HEK293 (cell line): ENCODE data around the gene ARHGAP35.
A peak's percentile ranks its signal among the peaks of the same experiment; 100 is the strongest.

ENCODE experiments used
- AEBP2 ChIP-seq: fragments of 450-650 bp; formaldehyde crosslinking; IDR thresholded peaks from 2 replicates; pipeline ENCODE4 v1.5.1; 2016; ENCODE audit warnings: missing biosample characterization, missing genetic modification characterization, borderline replicate concordance
- HOXD13 ChIP-seq: sonication (generic); formaldehyde crosslinking; IDR thresholded peaks from 2 replicates; pipeline ENCODE4 v1.8.0; 2022; ENCODE audit warnings: missing genetic modification reagents, borderline replicate concordance
- KLF7 ChIP-seq: fragments of 450-650 bp; formaldehyde crosslinking; IDR thresholded peaks from 2 replicates; pipeline ENCODE4 v1.5.1; 2016; ENCODE audit warnings: missing biosample characterization, missing genetic modification characterization, borderline replicate concordance
- RBAK ChIP-seq: fragments of 450-650 bp; formaldehyde crosslinking; IDR thresholded peaks from 2 replicates; pipeline ENCODE4 v1.5.1; 2016; ENCODE audit warnings: missing biosample characterization, missing genetic modification characterization
- SP7 ChIP-seq: fragments of 450-650 bp; formaldehyde crosslinking; IDR thresholded peaks from 2 replicates; pipeline ENCODE4 v1.5.1; 2016; ENCODE audit warnings: missing biosample characterization, missing genetic modification characterization
- TRIM28 ChIP-seq: IDR thresholded peaks from 2 replicates; pipeline ENCODE4 v1.6.1; 2011; ENCODE audit warnings: low read length, control low read depth, borderline replicate concordance
- TSHZ1 ChIP-seq: fragments of 450-650 bp; formaldehyde crosslinking; IDR thresholded peaks from 2 replicates; pipeline ENCODE4 v1.5.1; 2016; ENCODE audit warnings: missing biosample characterization, missing genetic modification characterization, borderline replicate concordance
- WT1 ChIP-seq: fragments of 450-650 bp; formaldehyde crosslinking; IDR thresholded peaks from 2 replicates; pipeline ENCODE4 v1.5.1; 2016; ENCODE audit warnings: missing biosample characterization, missing genetic modification characterization
- YY1 ChIP-seq: fragments of 450-650 bp; formaldehyde crosslinking; IDR thresholded peaks from 2 replicates; pipeline ENCODE4 v1.5.1; 2018; ENCODE audit warnings: missing biosample characterization, missing genetic modification characterization
- ZBTB26 ChIP-seq: fragments of 450-650 bp; formaldehyde crosslinking; optimal IDR thresholded peaks from 2 replicates; pipeline ENCODE3; 2016; ENCODE audit warnings: missing biosample characterization, mild to moderate bottlenecking, missing genetic modification characterization
- ZBTB8A ChIP-seq: fragments of 450-650 bp; formaldehyde crosslinking; IDR thresholded peaks from 2 replicates; pipeline ENCODE4 v1.5.1; 2016; ENCODE audit warnings: missing biosample characterization, missing genetic modification characterization
- ZEB2 ChIP-seq: fragments of 450-650 bp; formaldehyde crosslinking; IDR thresholded peaks from 2 replicates; pipeline ENCODE4 v1.5.1; 2016; ENCODE audit warnings: missing biosample characterization, missing genetic modification characterization
- ZNF133 ChIP-seq: fragments of 450-650 bp; formaldehyde crosslinking; IDR thresholded peaks from 2 replicates; pipeline ENCODE4 v1.5.1; 2016; ENCODE audit warnings: missing biosample characterization, missing genetic modification characterization
- ZNF148 ChIP-seq: fragments of 450-650 bp; formaldehyde crosslinking; IDR thresholded peaks from 2 replicates; pipeline ENCODE4 v1.5.0; 2017; ENCODE audit warnings: missing biosample characterization, missing genetic modification characterization, borderline replicate concordance
- ZNF184 ChIP-seq: fragments of 450-650 bp; IDR thresholded peaks from 2 replicates; pipeline ENCODE4 v1.5.1; 2018; ENCODE audit warnings: missing biosample characterization, mild to moderate bottlenecking, missing genetic modification characterization
- ZNF223 ChIP-seq: fragments of 450-650 bp; formaldehyde crosslinking; IDR thresholded peaks from 2 replicates; pipeline ENCODE4 v1.5.1; 2016; ENCODE audit warnings: missing biosample characterization, missing genetic modification characterization
- ZNF324 ChIP-seq: fragments of 450-650 bp; formaldehyde crosslinking; IDR thresholded peaks from 2 replicates; pipeline ENCODE4 v1.5.1; 2016; ENCODE audit warnings: missing biosample characterization, missing genetic modification characterization
- ZNF449 ChIP-seq: fragments of 450-650 bp; formaldehyde crosslinking; IDR thresholded peaks from 2 replicates; pipeline ENCODE4 v1.5.1; 2017; ENCODE audit warnings: missing biosample characterization, mild to moderate bottlenecking, missing genetic modification characterization, moderate library complexity
- ZNF488 ChIP-seq: fragments of 450-650 bp; formaldehyde crosslinking; IDR thresholded peaks from 2 replicates; pipeline ENCODE4 v1.5.1; 2016; ENCODE audit warnings: missing biosample characterization, missing genetic modification characterization
- ZNF510 ChIP-seq: fragments of 450-650 bp; formaldehyde crosslinking; IDR thresholded peaks from 2 replicates; pipeline ENCODE4 v1.5.1; 2018; ENCODE audit warnings: mild to moderate bottlenecking, missing genetic modification characterization, missing biosample characterization; ENCODE audit not compliant: insufficient replicate concordance
- ZNF530 ChIP-seq: fragments of 450-650 bp; formaldehyde crosslinking; IDR thresholded peaks from 2 replicates; pipeline ENCODE4 v1.5.1; 2016; ENCODE audit warnings: low read depth, missing biosample characterization, missing genetic modification characterization
- ZNF549 ChIP-seq: fragments of 450-650 bp; IDR thresholded peaks from 2 replicates; pipeline ENCODE4 v1.5.1; 2018; ENCODE audit warnings: missing biosample characterization, missing genetic modification characterization, mild to moderate bottlenecking, inconsistent platforms, moderate library complexity
- ZNF560 ChIP-seq: fragments of 450-650 bp; formaldehyde crosslinking; IDR thresholded peaks from 2 replicates; pipeline ENCODE4 v1.5.1; 2017; ENCODE audit warnings: missing biosample characterization, missing genetic modification characterization, borderline replicate concordance
- ZNF629 ChIP-seq: fragments of 450-650 bp; formaldehyde crosslinking; IDR thresholded peaks from 2 replicates; pipeline ENCODE4 v1.5.1; 2017; ENCODE audit warnings: missing biosample characterization, missing genetic modification characterization
- ZNF677 ChIP-seq: fragments of 450-650 bp; IDR thresholded peaks from 2 replicates; pipeline ENCODE4 v1.5.0; 2018; ENCODE audit warnings: missing biosample characterization, mild to moderate bottlenecking, missing genetic modification characterization, moderate library complexity
- ZNF704 ChIP-seq: fragments of 450-650 bp; formaldehyde crosslinking; IDR thresholded peaks from 2 replicates; pipeline ENCODE4 v1.5.1; 2016; ENCODE audit warnings: missing biosample characterization, missing genetic modification characterization
- ZNF707 ChIP-seq: fragments of 450-650 bp; formaldehyde crosslinking; IDR thresholded peaks from 2 replicates; pipeline ENCODE4 v1.5.1; 2016; ENCODE audit warnings: missing biosample characterization, missing genetic modification characterization

ARHGAP35 gene

GRCh38 chr19:46856062-46857022, 4.5 kb upstream of the ARHGAP35 start (continued):
- 0 out of 2 replicates have a peak, but pooled peaks have one; percentile 36 for TF ChIP-seq SP7 (tag by site-specific recombination)
- no peak for TF ChIP-seq ZNF223 (tag by site-specific recombination)
- no peak for TF ChIP-seq HOXD13 (CRISPR knock-in tag)
- no peak for TF ChIP-seq ZBTB26
- TF ChIP-seq ZNF184 (tag by site-specific recombination) = no peak
- no peak for TF ChIP-seq ZNF704 (tag by site-specific recombination)
- 0 out of 2 replicates have a peak, but pooled peaks have one; percentile 35 for TF ChIP-seq ZEB2 (tag by site-specific recombination)
- peak; percentile 15; the same call in 1 of the 2 replicates for TF ChIP-seq ZNF629 (tag by site-specific recombination)
- no peak for TF ChIP-seq WT1 (tag by site-specific recombination)
- TF ChIP-seq AEBP2 = no peak
- TF ChIP-seq ZNF449 (tag by site-specific recombination) = no peak
- TF ChIP-seq ZNF707 (tag by site-specific recombination) = no peak
- no peak for TF ChIP-seq ZNF510
- TF ChIP-seq TSHZ1 (tag by site-specific recombination) = no peak
- TF ChIP-seq TRIM28 = no peak
- no peak for TF ChIP-seq YY1 (tag by site-specific recombination)
- no peak for TF ChIP-seq ZNF549
- no peak for TF ChIP-seq ZNF530 (tag by site-specific recombination)
- no peak for TF ChIP-seq KLF7 (tag by site-specific recombination)
- TF ChIP-seq ZBTB8A (tag by site-specific recombination) = no peak
- TF ChIP-seq ZNF324 (tag by site-specific recombination) = no peak
- no peak for TF ChIP-seq ZNF677 (tag by site-specific recombination)
- no peak for TF ChIP-seq ZNF148 (tag by site-specific recombination)
- no peak for TF ChIP-seq ZNF133 (tag by site-specific recombination)
- no peak for TF ChIP-seq RBAK (tag by site-specific recombination)
- no peak for TF ChIP-seq ZNF488 (tag by site-specific recombination)
- TF ChIP-seq ZNF560 (tag by site-specific recombination) = no peak
